NOMO-1 treated with dmso at 0.1 percent for 144 hours (cell line): Measurements from ENCODE around the gene PAQR7.

ENCODE experiments used
- DNase-seq: peaks from one replicate; lab custom pipeline; 2025; ENCODE audit not compliant: unreplicated experiment; lab: John Stamatoyannopoulos, UW

Gene PAQR7

DNA sequence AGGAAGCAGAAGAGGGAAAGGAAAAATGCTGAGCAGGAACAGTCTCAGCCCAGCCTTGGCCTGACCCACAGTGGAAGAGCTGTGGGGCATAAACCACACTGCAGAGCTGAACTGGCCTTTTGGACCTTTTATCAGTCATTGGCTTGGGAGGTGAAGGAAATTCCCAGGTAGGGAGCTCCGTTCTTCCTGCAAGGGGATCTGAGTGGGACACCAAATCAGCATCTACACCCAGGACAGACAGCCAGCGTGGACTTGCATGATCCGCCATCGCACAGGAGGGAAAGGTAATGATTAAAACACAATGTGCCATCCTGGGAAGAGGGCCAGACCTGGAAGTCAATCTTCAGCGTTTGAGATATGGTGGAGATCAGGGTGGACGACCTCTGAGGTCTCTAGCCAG is 56.9 kb downstream of the PAQR7 start:
- no peak for DNase-seq

DNA sequence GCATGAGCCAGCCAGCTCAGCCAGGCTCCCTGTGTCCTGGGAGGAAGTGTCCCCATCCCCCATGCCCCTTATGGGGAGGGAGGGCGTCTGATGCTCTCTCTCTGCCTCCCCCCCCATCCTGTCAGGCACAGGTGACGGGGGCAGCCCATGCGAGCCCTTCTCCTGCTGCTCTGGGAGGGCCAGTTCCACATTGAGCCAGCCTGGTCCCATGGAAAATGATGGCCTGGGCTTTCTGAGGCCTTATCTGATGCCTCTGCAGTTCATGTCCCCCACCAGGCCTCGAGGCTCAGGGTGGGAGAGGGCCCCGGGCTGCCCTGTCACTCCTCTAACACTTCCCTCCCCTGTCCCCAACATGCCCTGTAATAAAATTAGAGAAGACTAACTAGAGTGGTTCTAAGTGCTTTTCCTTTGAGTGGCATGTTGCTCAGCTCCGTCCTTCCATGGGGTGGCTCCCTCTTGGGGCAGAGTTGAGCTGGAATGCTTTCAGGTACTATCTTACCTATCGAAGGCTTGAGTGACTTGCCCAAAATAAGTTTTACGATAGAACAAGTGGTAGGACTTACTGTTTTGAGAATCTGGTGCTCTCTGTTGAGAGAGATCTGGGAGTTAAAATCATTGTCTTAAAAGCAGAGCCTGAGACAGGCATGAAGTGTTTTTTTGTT is 57.5 kb downstream of the PAQR7 start:
- no peak for DNase-seq

DNA sequence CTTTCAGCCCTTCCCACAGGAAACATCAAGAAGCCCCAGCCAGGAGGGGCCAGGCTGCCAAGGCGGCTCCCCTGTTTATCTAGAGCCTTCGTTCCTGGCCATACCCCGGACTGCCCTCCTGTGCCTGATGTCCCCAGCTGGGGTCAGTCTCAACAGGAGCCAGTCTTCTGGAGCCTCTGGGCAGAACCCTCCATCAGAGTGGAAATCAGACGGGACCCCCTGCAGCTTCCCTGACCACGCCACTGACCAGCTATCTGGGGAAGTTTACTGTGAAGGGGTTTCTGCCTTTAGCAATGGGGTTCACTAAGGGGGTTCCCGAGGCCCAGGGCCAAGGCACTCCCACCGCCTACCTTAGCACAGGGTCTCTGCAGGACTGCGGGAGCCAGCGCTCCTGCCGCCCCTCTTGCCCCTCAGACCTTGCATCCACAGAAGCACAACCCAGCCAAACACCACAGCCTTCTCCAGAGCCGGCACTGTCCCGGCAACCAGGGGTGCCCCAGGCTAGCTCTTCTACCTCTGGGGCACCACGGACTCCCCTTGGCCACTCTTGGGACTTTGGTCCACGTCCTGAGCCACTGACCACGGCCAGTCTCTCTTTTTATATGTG is 59.3 kb downstream of the PAQR7 start:
- DNase-seq: no peak

DNA sequence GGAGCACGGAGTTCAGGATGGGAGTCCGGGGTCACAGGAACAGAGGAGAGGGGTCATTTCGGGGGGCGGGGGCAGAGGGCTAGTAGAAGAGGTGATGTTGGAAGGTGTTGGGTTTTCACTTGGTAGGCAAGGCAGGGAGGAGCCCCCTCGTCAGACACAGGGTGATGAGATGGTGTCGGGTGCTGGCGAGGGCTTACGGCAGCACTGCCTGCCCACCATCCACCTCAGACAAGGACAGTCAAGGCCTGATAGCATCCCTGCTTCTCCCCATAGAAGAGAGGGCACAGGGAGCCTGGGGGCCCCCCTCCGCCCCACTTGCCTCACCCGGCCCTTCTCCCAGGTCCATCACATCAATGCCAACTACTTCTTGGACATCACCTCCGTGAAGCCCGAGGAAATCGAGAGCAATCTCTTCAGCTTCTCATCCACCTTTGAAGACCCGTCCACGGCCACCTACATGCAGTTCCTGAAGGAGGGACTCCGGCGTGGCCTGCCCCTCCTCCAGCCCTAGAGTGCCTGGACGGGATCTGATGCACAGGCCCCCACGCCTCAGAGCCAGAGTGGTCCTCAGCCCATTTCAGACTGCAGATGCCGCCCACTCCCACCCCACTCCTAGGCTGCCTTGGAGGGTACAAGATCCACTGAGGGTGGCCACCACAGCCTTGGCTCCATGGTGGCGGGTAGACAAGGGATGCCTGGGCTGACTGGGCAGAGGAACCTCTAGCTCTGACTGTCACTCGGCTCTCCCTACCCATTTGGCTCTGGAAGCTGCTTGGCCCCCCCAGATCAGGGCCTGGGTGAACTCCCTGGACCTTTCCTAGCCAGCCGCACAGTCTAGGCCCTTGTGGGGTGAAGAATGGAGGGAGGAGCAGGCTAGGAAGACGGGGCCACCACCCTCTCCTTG is 60.0 kb downstream of the PAQR7 start:
- no peak for DNase-seq

DNA sequence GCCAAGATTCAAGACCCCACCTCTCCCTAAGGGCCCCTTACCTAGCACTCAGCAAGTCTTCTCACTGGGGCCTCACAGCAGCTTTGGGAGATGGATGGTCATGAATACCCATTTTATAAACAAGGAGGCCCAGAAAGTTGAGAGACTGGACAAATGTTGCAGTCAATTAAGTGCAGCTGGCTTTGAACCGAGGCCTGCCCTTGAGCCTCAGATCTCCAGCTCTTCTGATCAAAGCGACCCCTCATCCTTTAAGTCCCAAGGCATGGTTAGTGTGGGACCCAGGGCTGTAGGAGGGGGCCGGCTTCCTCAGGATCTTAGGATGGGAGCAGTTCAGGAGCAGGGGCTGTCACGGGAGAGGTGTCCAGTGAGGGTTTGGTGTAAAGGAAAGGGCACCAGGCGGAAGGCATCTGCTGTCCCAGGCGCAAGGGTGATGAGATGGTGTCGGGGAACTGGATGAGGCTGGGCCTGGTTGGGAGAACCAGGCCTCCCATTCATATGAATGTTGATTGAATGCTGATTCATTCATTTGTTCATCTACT is 60.9 kb downstream of the PAQR7 start:
- no peak for DNase-seq

DNA sequence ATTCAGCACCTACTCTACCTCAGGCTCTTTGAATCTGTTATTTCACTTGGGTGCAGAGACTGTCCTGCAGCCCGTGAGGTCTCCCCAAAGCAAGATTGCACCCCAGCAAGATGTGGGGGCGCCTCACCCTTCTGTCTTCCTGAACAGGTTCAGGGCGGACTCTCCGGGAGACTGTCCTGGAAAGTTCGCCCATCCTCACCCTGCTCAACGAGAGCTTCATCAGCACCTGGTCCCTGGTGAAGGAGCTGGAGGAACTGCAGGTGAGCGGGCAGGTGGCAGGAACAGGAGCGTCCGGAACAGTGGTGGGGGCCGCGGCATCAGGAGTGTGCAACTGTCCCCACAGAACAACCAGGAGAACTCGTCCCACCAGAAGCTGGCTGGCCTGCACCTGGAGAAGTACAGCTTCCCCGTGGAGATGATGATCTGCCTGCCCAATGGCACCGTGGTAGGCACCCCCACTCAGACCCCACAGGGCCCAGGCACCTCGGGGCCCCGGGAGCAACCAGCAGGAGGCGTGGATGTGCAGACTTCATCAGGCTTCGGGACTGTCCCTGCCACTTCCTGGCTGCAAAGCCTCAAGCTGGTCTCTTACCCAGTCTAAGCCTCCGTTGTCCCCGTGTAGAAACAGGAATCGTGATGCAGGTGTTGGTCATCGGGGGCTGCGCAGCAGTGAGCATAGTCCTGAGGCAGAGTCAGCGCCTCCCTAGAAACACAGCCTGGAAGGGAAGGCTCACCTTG is 61.6 kb downstream of the PAQR7 start:
- no peak for DNase-seq

DNA sequence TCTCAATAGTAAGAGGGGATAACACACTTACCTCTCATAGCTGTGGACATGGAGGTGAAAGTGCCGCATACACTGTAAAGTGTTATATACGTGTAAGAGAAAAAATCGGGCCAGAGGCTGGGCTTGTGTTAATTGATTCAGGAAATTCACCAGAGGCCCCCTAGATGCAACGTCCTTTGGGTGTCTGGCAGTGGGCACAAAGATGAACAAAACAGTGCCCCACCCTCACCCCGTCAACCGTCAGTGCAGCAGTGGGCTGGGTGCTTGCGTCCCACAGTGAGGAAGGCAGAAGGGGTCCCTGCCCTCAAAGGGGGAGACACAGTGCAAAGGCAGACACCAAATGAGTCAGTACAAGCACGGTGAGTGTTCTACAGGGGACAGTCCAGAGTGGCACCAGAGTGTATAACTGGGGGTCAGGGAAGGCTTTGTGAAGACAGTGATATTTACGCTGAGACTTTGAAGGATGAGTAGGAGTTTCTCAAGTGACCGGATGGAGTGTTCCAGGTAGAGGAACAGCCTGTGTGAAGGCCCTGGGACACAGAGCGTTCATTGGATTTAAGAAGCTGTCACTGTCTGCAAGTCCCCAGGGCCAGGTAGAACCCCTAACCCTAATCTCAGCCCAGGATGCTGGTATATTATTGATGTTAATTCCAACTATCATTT is 62.3 kb downstream of the PAQR7 start:
- DNase-seq: no peak
